ENCODE results near the gene MRPS12. TPM values are rescaled to one million over a fixed set of nuclear protein-coding genes. Genes with fewer than 3 reads are reported as not detected.

Gene MRPS12
- total RNA-seq, 1 experiment from 2014 or later = 81.3 TPM

GRCh38 chr19:38951187-38951586 lies 20.4 kb downstream of the MRPS12 start:
- H3K79me2 ChIP-seq (ENCODE audit: insufficient read depth, low read length) = no peaks in the 10 kb centered on the region
- TF ChIP-seq CTCF (conservative IDR thresholded peaks at IDR 0.05) = no peak
- H3K27me3 ChIP-seq (ENCODE audit: insufficient read depth, low read length) = no peaks in the 10 kb centered on the region
- Mint-ChIP-seq H3K4me1 (peaks cover 16% of the 10 kb centered on the region in 2 experiments), H3K36me3 (ENCODE audit: insufficient read depth in 1 of 3, low read depth in 3 of 3) (peaks cover 5 to 30% (median 29%) of the 10 kb centered on the region in 3 experiments), H3K27ac (no peak overlapping the region), H3K27me3 (ENCODE audit: low read depth) (peaks cover 9% of the 10 kb centered on the region), H3K4me3 (no peak overlapping the region; a peak in 1 of 5 replicates), H3K9me3 (no peaks in the 10 kb centered on the region; a peak in 1 of 5 replicates)
- H3K56ac ChIP-seq (ENCODE audit: insufficient read length, low read depth, low read length) = no peak overlapping the region
- no peak overlapping the region for H3K23ac ChIP-seq (ENCODE audit: insufficient read length, low read depth, low read length)
- H2BK12ac ChIP-seq (ENCODE audit: insufficient read length, low read depth, low read length) = no peak overlapping the region
- H4K8ac ChIP-seq (replicated peaks; ENCODE audit: insufficient read length, low read depth, low read length) = no peak overlapping the region
- no peak overlapping the region for H2BK15ac ChIP-seq (ENCODE audit: low read depth, low read length)
- H3K14ac ChIP-seq (ENCODE audit: insufficient read depth, low read length) = no peak overlapping the region
- no peaks in the 10 kb centered on the region; the same call in 1 of the 2 replicates for H3K4me1 ChIP-seq (ENCODE audit: insufficient read depth, low read length)
- H3K4me2 ChIP-seq (ENCODE audit: insufficient read depth, insufficient read length, low read length) = no peak overlapping the region
- no peak overlapping the region for H3K9ac ChIP-seq (ENCODE audit: extremely low read depth, insufficient read length, low read length)
- H4K91ac ChIP-seq (ENCODE audit: insufficient read length, low read depth, low read length) = no peak overlapping the region
- H3K27ac ChIP-seq (ENCODE audit: insufficient read length, low read depth, low read length) = no peak overlapping the region
- H3K18ac ChIP-seq (ENCODE audit: insufficient read length, low read depth, low read length) = no peak overlapping the region
- no peak overlapping the region for H2AK5ac ChIP-seq (ENCODE audit: insufficient read length, low read length)
- H3K9me3 ChIP-seq (ENCODE audit: control insufficient read depth, low read depth, low read length) = no peaks in the 10 kb centered on the region
- no peak overlapping the region for H3K4ac ChIP-seq (ENCODE audit: low read depth, low read length)
- H2BK5ac ChIP-seq (ENCODE audit: insufficient read length, low read length) = no peak overlapping the region
- H3K79me1 ChIP-seq (ENCODE audit: insufficient read depth, low read depth, low read length, poor library complexity, severe bottlenecking) = no peaks in the 10 kb centered on the region
- H3K23me2 ChIP-seq (ENCODE audit: insufficient read length, low read depth, low read length, poor library complexity, severe bottlenecking) = no peaks in the 10 kb centered on the region
- no peak overlapping the region for H4K5ac ChIP-seq (ENCODE audit: insufficient read length, low read depth, low read length)
- H2AFZ ChIP-seq (ENCODE audit: low read length) = no peak overlapping the region
- H4K20me1 ChIP-seq (ENCODE audit: control insufficient read depth, insufficient read depth, insufficient read length) = no peaks in the 10 kb centered on the region
- no peak for DNase-seq
- no peak overlapping the region for H2BK120ac ChIP-seq (ENCODE audit: low read depth, low read length, poor library complexity, severe bottlenecking)
- no peak overlapping the region for H2BK20ac ChIP-seq (ENCODE audit: low read depth, low read length, poor library complexity, severe bottlenecking)
- H3T11ph ChIP-seq (ENCODE audit: low read length) = no peak overlapping the region
- no CpG with 5 or more reads among the region's 3 CpGs for WGBS (ENCODE audit: extremely low coverage, insufficient read length, low lambda C conversion rate)

All from H9 (cell line).